ACC112 (cell line): Measurements from ENCODE around the gene AKAP13.

Source experiments
- H2AFZ ChIP-seq: fragments of 200-600 bp; sonication (generic); one replicate; pipeline ENCODE4 v1.6.0; 2017; ENCODE audit warnings: antibody characterized with exemption, low read length; ENCODE audit not compliant: unreplicated experiment
- H3K27ac ChIP-seq: fragments of 200-600 bp; sonication (generic); 2 replicates; pipeline ENCODE4 v1.5.1; 2014; ENCODE audit warnings: low read depth, mild to moderate bottlenecking, antibody characterized with exemption, low read length, moderate library complexity
- H3K27me3 ChIP-seq: fragments of 200-600 bp; sonication (generic); 2 replicates; pipeline ENCODE4 v1.6.1; 2014; ENCODE audit warnings: mild to moderate bottlenecking, antibody characterized with exemption, low read length, moderate library complexity, mixed read lengths; ENCODE audit not compliant: insufficient read depth
- H3K36me3 ChIP-seq: fragments of 200-600 bp; sonication (generic); 2 replicates; pipeline ENCODE4 v1.6.1; 2016; ENCODE audit warnings: mild to moderate bottlenecking, antibody characterized with exemption, low read length, moderate library complexity, mixed read lengths; ENCODE audit not compliant: insufficient read depth
- H3K4me1 ChIP-seq: fragments of 200-600 bp; sonication (generic); one replicate; pipeline ENCODE4 v1.6.1; 2016; ENCODE audit warnings: low read length, mixed read lengths; ENCODE audit not compliant: insufficient read depth, unreplicated experiment, control insufficient read depth
- H3K4me3 ChIP-seq: fragments of 200-600 bp; sonication (generic); 2 replicates; pipeline ENCODE4 v1.5.1; 2014; ENCODE audit warnings: mild to moderate bottlenecking, low read depth, low read length
- H3K79me2 ChIP-seq: fragments of 200-600 bp; sonication (generic); one replicate; pipeline ENCODE4 v1.6.0; 2016; ENCODE audit warnings: low read length; ENCODE audit not compliant: control insufficient read depth, unreplicated experiment, insufficient read depth

Gene AKAP13

DNA sequence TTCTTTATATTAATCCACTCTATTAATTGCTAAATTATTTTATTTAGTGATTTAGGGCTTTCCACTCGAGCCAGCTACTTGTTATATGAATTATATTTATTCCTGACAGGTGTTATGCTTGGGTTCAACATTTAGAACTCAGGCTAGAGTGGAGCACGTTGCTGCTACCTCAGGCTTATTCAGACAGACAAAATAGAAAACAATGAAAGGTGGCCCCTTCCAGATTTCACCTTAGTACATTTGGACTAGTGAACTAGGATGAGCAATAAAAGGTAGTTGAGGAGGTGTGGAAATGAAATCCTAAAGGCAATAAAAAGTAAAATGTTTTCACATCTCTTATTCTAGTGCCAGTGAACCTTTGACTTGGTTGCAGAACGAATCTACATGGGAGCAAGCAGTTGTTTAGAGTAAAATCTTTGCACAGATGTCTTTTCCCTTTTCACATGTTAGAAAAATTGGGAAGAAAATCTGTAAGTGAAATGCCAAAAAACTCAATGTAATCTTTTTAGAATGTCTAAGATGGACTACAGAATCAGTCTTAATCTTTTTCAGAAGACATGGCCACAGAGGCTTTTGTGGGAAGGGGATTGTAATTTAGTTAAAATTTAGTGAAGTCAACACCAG is 63.8 kb downstream of the AKAP13 start:
- Histone ChIP-seq H3K36me3 (no peaks in the 10 kb centered on the region), H3K4me3 (no peak overlapping the region), H3K27ac (no peak overlapping the region), H2AFZ (no peak overlapping the region), H3K79me2 (peaks cover 62% of the 10 kb centered on the region), H3K27me3 (no peaks in the 10 kb centered on the region), H3K4me1 (peaks cover 10% of the 10 kb centered on the region)

DNA sequence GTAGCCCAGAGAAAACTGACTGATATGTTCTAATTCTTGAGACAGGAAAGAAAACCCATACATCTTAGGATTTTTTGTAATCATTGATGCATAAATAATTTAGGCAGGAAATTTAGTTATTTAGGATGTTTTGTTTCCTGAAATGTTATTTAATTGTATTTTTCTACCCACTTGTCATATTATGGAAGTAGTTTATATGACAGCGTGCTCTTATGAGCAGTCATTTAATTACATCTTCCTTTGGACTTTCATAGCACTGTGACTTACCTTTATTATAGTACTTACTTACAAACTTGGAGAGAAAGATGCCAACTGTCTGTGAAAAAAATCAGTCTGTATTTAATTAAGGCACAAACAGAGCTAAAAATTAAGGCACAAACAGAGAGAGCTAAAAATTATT is 65.0 kb downstream of the AKAP13 start:
- Histone ChIP-seq H3K79me2 (peaks cover 72% of the 10 kb centered on the region), H2AFZ (no peak overlapping the region), H3K36me3 (0 out of 2 replicates have a peak, but pooled peaks cover 3% of the 10 kb centered on the region), H3K27me3 (no peaks in the 10 kb centered on the region), H3K4me1 (peaks cover 10% of the 10 kb centered on the region), H3K4me3 (no peak overlapping the region), H3K27ac (no peak overlapping the region)

DNA sequence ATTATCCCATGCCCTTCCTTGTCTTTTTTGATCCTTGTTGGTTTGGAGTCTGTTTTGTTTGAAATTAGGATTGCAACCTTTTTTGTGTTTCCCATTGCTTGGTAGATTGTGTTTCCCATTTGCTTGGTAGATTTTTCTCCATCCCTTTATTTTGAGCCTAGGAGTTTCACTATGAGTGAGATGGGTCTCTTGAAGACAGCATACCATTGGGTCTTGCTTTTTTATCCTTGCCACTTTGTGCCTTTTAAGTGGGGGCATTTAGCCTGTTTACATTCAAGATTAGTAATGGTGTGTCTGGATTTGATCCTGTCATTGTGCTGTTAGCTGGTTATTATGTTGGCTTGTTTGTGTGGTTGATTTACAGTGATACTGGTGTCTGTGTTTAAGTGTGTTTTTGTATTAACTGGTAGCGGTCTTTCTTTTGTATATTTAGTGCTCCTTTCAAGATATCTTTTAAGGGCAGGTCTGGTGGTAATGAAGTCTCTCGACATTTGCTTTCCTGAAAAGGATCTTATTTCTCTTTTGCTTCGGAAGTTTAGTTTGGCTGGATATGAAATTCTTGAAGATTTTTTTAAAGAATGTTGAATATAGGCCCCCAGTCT is 70.8 kb downstream of the AKAP13 start:
- Histone ChIP-seq H3K27me3 (no peaks in the 10 kb centered on the region), H3K79me2 (peaks cover 87% of the 10 kb centered on the region), H3K4me3 (no peak overlapping the region), H3K4me1 (no peaks in the 10 kb centered on the region), H2AFZ (no peak overlapping the region), H3K27ac (no peak overlapping the region), H3K36me3 (0 out of 2 replicates have a peak, but pooled peaks cover 6% of the 10 kb centered on the region)

DNA sequence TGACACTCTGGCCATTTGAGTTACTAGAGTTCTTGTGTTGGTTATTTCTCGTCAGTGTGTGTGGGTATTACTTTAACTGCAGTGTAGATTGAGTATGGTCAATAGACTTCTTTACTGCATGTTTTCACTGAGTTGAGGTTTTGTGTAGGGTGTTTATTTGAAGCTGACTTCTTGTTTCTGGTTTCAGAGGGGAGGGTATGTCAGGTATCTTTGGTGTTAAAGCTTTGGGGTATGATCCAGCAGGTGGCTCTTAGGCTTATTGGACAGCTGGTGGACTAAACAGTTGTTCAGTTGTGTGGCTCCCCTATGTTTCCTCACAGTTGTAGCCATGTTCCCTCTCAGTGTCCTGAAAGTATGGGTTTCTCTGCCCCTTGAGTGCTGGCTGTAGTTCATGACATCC is 72.0 kb downstream of the AKAP13 start:
- Histone ChIP-seq H3K27ac (no peak overlapping the region), H3K4me3 (no peak overlapping the region), H2AFZ (no peak overlapping the region), H3K4me1 (no peaks in the 10 kb centered on the region), H3K36me3 (0 out of 2 replicates have a peak, but pooled peaks cover 6% of the 10 kb centered on the region), H3K27me3 (no peaks in the 10 kb centered on the region), H3K79me2 (peaks cover 83% of the 10 kb centered on the region)

GRCh38 chr15:85453144-85453872 is 72.9 kb downstream of the AKAP13 start:
- peaks cover 77% of the 10 kb centered on the region for H3K79me2 ChIP-seq
- H3K27me3 ChIP-seq: no peaks in the 10 kb centered on the region
- H3K36me3 ChIP-seq: 0 out of 2 replicates have a peak, but pooled peaks cover 6% of the 10 kb centered on the region
- no peaks in the 10 kb centered on the region for H3K4me1 ChIP-seq
- no peak overlapping the region for H2AFZ ChIP-seq
- no peak overlapping the region for H3K27ac ChIP-seq
- no peak overlapping the region for H3K4me3 ChIP-seq

GRCh38 chr15:85454403-85454802 is 74.0 kb downstream of the AKAP13 start:
- H3K36me3 ChIP-seq: 0 out of 2 replicates have a peak, but pooled peaks cover 6% of the 10 kb centered on the region
- H3K4me1 ChIP-seq: no peaks in the 10 kb centered on the region
- no peaks in the 10 kb centered on the region for H3K27me3 ChIP-seq
- H3K27ac ChIP-seq: no peak overlapping the region
- H3K79me2 ChIP-seq: peaks cover 74% of the 10 kb centered on the region
- no peak overlapping the region for H2AFZ ChIP-seq
- H3K4me3 ChIP-seq: no peak overlapping the region

DNA sequence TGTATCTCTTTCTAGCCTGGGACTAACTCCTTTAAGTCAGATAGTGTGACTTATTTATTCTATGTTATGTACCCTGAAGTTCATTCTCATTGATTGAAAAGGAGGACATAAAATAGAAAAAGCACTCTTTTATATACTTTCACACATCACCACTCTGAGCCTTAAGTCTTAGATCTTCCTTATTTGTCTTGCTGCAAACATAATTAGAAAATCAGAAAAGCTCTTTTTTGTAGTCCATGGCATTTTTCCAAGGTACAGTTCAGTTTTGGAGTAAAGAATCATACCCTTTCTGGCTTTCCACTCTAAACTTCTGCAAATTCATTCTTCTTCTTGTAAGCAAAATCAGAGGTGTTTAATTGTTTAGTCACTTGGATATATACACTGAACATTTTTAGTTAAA is 75.5 kb downstream of the AKAP13 start:
- Histone ChIP-seq H3K4me1 (no peaks in the 10 kb centered on the region), H3K36me3 (no peaks in the 10 kb centered on the region), H3K27me3 (no peaks in the 10 kb centered on the region), H3K79me2 (peaks cover 67% of the 10 kb centered on the region), H2AFZ (no peak overlapping the region), H3K27ac (no peak overlapping the region), H3K4me3 (no peak overlapping the region)

DNA sequence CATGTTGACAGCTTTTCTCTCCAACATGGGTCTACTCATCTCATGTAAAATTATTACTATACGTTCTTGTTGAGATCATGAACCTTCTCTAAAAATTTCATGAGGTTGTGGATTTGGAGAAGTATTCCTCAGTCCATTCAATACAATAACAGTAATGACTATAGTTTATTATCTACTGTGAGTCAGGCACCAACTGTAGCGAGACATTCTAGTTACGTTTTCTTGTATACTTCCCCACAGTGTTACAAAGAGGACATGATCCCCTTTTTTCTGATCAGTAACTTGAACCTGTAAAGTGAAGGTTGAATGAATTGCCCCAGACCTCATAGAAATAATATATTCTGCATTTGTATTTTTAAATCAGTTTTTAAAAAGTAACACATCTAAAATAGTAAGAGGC is 76.4 kb downstream of the AKAP13 start:
- Histone ChIP-seq H3K27ac (no peak overlapping the region), H3K4me1 (no peaks in the 10 kb centered on the region), H3K36me3 (no peaks in the 10 kb centered on the region), H3K4me3 (no peak overlapping the region), H3K79me2 (peaks cover 58% of the 10 kb centered on the region), H3K27me3 (no peaks in the 10 kb centered on the region), H2AFZ (no peak overlapping the region)

DNA sequence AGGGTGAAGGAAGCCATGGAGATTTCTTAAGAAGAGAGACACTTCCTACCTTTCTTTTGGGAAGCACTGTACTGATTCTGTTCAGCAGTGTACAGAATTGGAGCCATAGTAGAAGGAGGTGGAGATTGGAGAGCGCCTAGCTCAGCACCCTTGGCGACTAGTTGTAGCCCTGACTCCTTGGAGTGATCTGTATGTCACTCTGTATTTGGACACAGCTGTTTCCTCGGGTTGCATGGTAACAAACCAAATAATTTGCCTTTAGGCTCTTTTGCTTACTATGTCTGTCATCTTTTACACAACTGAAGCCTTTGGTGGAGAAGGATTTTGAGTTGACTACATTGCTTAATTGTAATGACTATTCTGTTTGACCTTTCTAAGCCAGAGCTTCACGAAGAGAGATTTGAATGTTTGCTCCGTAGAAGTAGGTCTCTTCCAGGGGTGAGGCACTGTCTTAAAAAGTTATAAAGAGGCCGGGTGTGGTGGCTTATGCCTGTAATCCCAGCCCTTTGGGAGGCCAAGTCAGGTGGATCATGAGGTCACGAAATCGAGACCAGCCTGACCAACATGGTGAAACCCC is 77.1 kb downstream of the AKAP13 start:
- Histone ChIP-seq H3K36me3 (no peaks in the 10 kb centered on the region), H3K4me3 (no peak overlapping the region), H2AFZ (no peak overlapping the region), H3K79me2 (peaks cover 57% of the 10 kb centered on the region), H3K27ac (no peak overlapping the region), H3K4me1 (no peaks in the 10 kb centered on the region), H3K27me3 (no peaks in the 10 kb centered on the region)

GRCh38 chr15:85458764-85459163 is 78.4 kb downstream of the AKAP13 start:
- Histone ChIP-seq H3K4me3 (no peak overlapping the region), H3K27ac (no peak overlapping the region), H2AFZ (no peak overlapping the region), H3K4me1 (no peaks in the 10 kb centered on the region), H3K27me3 (no peaks in the 10 kb centered on the region), H3K36me3 (no peaks in the 10 kb centered on the region), H3K79me2 (peaks cover 52% of the 10 kb centered on the region)
